A549 treated with AZD9567 at 1 μM for 4 hours (cell line): Measurements from ENCODE around the gene OSTC. TPM values are rescaled to one million over a fixed set of nuclear protein-coding genes. Genes with fewer than 3 reads are reported as not detected.

Source experiments
- total RNA-seq: library from RNA; stranded (reverse); fragments of 200-300 nt; extraction: Qiagen RNA extraction; gene quantifications from 5 replicates; pipeline ENCODE4 v1.2.3, GENCODE V29; 2022; ENCODE audit not compliant: insufficient read depth

OSTC gene
- 97.2 to 102 TPM (median 100 TPM) in 5 replicates for total RNA-seq

DNA sequence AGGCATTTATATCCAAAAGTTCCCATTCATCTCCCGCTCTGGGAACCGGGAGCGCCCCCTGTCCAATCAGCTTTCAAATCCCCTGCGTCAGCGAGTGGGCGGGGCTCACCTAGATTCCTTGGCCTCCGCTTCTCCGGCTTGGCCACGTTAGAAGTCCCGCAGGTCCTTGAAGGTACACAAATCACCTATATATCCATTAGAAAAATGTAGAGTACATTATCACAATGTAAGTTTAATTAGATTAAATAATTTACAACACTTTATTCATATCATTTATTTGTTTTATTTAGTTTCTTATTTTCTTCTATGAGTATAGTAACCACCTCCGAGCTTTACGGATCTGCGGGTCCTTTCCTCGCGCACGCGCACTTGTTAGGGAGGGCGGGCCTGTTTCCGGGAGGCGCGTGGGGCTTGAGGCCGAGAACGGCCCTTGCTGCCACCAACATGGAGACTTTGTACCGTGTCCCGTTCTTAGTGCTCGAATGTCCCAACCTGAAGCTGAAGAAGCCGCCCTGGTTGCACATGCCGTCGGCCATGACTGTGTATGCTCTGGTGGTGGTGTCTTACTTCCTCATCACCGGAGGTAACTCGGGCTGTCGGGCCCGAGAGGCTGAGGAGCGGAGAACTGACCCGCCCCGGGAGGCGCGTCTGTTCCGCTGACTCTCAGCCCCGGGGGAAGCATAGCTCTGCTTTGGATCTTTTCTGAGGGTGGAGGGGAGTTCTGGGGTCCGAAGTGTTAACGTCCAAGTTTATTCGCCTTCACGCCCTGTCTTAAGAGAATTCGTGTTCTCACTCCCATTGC lies at the start of gene OSTC:
TSS of gene OSTC (plus strand) at position 388 of the 802 bp plus-strand sequence. CDS start at position 445, 57 bp downstream.

DNA sequence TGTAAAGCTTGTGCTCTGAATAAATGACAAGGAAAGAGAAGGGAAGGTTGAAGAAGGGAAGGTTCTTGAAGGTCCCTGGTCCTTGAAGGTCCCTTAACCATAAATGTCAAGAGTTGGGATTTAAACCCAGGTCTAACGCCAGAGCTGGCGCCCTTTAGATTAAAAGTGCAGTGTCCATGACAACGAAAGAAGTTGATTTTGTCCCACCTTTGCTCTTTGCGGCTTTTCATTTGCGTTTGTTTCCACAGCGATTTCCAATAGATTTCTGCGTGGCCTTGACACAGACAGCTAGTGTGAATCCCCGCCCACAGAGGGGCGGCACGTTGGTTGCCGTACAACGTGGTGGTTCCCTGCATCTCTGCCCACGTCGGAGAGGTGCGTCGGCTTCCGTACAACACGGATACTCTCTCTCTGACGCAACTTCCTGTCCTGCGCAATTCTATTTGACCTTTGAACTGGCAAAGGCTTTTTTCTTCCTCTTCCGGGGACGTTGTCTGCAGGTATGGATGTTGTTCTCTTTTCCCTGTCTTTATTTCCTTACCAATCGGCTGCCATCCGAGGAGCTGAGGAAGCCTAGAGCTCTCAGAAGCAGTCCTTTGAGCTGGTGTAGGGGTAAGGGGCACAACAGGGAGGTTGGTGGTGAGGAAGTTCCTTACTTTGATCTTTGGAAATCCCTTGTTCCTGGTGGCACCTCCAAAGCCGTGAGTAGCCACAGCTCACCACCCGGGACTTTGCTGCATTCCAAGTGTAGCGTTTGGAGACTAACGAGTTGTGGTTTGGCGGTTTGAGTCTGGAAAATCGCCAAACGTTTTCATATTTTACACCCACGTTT lies 30.1 kb upstream of the OSTC start, which contains the start of gene RPL34:
TSS of gene RPL34 (plus strand) at position 476 of the 832 bp plus-strand sequence. CDS start 1,384 bp downstream, outside the sequence.

Other genes starting within 250 kb of the OSTC start
- gene RPL34, start 30.0 kb upstream of the OSTC start, total RNA-seq: 898 to 1,137 TPM (median 928 TPM) in 5 replicates
- 0.05 TPM in 1 of 5 replicates, not detected in the others for gene ETNPPL, start 112.5 kb downstream of the OSTC start, total RNA-seq